GM18873 (cell line): ENCODE results near the gene PSMB2.

ENCODE experiments used
- ATAC-seq: cut with Tn5 transposase; IDR thresholded peaks from one replicate; pipeline ENCODE4 v1.9.1; 2021; ENCODE audit warnings: mild to moderate bottlenecking, moderate library complexity, moderate number of reproducible peaks; ENCODE audit not compliant: unreplicated experiment, low FRiP score

PSMB2 gene

GRCh38 chr1:35574655-35575415 lies 66.5 kb downstream of the PSMB2 start:
- no peak for ATAC-seq

DNA sequence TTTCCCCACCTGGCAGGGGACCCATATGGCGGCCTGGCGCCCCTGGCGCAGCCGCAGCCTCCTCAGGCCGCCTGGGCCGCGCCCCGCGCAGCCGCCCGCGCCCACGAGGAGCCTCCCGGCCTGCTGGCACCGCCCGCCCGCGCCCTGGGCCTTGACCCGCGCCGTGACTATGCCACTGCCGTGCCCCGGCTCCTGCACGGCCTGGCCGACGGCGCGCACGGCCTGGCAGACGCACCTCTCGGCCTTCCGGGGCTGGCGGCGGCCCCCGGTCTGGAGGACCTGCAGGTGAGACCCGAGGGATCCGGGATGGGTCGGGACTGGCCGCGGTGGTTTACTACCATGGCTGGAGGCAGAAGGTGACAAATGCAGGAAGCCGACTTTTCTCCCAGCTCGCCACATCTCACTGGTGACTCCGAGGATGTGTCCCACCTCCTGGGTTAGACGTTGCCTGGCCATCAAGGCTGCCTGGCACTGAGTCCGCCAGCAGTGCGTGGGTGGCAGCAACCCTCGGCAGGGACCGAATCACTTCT lies 67.1 kb downstream of the PSMB2 start:
- ATAC-seq: no peak

- ATAC-seq: no peak
These were observed 67.9 kb downstream of the PSMB2 start, which contains the start of gene TFAP2E for GRCh38 chr1:35573198-35574124. TFAP2E (plus strand) TSS chr1:35573314; CDS start chr1:35573578, 264 bp downstream.

DNA sequence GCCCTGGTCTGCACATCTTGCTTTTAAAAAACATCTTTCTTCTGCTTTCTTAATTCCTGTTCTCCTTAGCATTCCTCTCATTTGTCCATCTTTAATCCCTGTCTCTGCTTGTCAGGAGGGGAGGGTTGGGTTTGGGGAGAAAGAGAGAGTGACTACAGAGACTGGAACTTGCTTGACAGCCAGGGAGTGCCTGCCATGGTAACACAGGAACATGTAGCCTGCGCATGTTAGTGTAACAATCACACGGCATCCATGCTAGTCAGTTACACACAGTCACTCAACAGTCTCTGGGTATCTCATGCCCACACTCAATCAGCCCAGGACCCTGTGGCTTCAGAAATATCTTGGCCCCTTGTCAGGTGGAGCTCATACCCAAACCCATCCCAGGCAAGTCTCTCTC lies 69.0 kb downstream of the PSMB2 start:
- no peak for ATAC-seq

DNA sequence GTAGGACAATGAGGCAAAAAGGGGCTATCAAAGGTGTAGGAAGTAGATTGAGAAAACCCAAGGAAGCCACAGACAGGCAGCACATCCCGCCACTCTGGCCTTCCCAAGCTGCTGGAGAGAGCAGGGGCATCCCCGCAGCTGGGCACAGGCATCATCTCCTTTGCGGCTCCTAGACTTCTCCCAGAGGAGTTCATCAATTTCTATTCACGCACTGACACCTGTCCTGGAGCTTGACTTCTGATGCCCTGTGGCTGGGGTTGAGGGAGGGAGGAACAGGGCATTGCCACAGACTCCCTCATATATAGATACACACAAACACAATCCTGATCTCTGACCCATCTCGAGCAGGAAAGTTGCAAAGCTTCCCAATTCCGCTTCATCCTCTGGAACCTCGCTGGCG lies 70.1 kb downstream of the PSMB2 start:
- ATAC-seq: no peak

DNA sequence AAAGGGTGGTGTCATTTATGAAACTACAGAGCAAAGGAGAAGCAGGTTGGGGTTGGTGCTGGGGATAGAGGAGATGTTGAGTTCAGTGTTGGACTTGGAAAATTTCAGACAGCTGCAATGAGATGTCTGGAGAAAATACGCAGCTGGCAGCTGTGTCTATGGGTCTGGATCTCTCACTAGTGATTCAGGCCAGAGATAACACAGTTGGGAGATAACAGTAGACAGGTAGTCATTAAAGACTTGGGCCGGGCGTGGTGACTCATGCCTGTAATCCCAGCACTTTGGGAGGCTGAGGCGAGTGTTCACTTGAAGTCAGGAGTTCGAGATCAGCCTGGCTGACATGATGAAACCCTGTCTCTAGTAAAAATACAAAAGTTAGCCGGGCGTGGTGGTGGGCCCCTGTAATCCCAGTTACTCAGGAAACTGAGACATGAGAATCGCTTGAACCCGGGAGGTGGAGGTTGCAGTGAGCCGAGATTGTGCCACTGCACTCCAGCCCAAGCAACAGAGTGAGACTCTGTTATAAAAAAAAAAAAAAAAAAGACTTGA lies 70.7 kb downstream of the PSMB2 start:
- ATAC-seq: no peak

GRCh38 chr1:35569936-35570335 lies 71.4 kb downstream of the PSMB2 start:
- no peak for ATAC-seq

DNA sequence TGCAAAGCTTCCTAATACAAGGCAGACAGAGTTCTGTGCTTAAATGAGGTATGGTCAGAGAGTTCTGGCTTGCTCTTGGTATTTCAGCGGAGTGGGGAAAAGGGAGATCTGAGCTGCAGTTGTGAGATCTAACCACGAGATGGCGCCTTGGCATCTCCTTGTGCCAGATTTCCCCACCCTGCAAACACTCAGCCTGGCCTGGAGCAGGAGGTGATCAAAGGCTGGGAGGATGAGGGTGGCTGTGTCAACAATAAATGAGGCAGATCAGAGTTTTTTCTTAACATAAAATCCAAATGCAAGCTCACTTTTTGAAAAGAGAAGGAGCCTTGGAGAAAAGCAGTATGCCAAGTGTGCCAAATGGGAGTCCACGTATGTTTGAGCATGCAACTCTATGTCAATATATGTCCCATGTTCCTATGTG lies 72.3 kb downstream of the PSMB2 start:
- no peak for ATAC-seq

DNA sequence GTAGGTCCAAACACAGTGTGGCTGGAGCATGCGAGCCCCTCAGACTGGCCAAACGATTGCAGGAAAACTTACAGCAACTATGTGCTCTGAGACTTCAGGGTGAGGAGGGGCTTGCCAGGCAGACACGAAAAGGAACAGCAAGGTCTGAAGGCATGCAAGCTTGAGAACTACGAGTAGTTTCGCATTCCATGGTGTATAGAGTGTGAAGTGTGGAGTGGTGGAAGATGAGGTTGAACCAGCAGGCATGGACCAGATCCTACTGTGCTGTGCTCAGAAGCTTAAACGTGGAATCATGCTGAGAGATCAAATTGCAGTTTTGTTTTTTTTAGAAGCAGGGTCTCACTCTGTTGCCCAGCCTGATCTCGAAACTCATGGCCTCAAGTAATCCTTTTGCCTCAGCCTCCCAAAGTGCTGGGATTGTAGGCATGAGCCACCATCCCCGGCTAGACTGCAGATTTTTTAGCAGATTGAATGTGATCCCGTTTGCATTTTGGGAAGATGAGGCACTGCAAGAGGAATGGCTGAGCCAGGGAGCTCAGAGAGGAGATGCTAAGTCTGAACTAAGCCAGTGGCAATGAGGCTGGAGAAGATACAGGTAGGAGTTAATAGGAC lies 73.3 kb downstream of the PSMB2 start:
- ATAC-seq: no peak

- no peak for ATAC-seq
These were observed 75.6 kb downstream of the PSMB2 start for GRCh38 chr1:35565742-35566133.

GRCh38 chr1:35564884-35565741 lies 76.2 kb downstream of the PSMB2 start:
- ATAC-seq: no peak

GRCh38 chr1:35564037-35564883 lies 77.1 kb downstream of the PSMB2 start:
- ATAC-seq: no peak

GRCh38 chr1:35563166-35563565 lies 78.2 kb downstream of the PSMB2 start:
- ATAC-seq: no peak

GRCh38 chr1:35561972-35562680 lies 79.2 kb downstream of the PSMB2 start:
- ATAC-seq: no peak

DNA sequence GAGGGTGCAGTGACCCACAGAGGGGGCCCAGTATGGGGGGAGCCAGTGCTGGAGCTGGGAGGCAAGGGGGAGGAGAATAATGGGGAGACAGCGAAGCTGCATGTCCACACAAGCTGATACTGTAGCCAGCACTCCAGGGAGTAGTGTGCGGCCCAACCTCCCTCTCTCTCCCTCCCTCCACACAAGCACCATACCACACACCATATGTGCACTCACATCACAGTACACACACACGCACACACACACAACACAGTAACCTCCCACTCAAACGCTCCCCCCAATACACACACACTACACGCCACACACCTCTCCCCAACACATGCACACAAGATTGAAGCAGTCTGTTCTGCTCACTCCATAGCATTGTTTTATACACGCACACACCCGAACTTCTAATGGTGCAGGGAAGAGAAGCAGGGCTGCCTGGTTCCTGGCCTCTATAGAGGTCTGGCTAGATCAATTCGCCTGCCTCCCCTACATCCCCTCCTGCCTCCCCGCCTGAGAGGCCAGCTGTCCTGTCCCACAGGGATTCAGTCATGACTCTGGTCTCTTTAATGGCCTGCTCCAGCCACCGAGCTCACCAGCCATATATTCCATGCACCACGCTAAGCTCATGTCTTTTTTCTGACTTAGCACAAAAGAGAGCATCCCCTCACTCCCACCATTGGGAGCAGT lies 79.9 kb downstream of the PSMB2 start:
- ATAC-seq: no peak

DNA sequence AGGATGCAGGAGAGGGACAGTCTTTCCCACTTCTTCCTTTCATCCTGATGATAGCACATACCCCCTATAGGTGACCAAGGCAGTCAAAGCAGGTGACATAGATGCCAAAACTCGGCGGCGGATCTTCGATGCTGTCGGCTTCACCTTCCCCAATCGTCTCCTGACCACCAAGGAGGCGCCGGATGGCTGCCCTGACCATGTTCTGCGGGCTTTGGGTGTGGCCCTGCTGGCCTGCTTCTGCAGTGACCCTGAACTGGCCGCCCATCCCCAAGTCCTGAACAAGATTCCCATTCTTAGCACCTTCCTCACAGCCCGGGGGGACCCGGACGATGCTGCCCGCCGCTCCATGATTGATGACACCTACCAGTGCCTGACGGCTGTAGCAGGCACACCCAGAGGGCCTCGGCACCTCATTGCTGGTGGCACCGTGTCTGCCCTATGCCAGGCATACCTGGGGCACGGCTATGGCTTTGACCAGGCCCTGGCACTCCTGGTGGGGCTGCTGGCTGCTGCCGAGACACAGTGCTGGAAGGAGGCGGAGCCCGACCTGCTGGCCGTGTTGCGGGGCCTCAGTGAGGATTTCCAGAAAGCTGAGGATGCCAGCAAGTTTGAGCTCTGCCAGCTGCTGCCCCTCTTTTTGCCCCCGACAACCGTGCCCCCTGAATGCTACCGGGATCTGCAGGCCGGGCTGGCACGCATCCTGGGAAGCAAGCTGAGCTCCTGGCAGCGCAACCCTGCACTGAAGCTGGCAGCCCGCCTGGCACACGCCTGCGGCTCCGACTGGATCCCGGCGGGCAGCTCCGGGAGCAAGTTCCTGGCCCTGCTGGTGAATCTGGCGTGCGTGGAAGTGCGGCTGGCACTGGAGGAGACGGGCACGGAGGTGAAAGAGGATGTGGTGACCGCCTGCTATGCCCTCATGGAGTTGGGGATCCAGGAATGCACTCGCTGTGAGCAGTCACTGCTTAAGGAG lies 80.8 kb downstream of the PSMB2 start:
- ATAC-seq: no peak
